OCI-LY3 (cell line): ENCODE results near the gene REELD1.

Experiments
- H2AFZ ChIP-seq: fragments of 200-600, 300-600 bp; shearing (Covaris generic); 2 replicates; pipeline ENCODE4 v1.6.0; 2014; ENCODE audit warnings: antibody characterized with exemption, low read depth, low read length
- H3K27ac ChIP-seq: fragments of 200-600, 300-600 bp; sonication (generic); 2 replicates; pipeline ENCODE4 v1.5.1; 2014; ENCODE audit warnings: mild to moderate bottlenecking, low read length, moderate library complexity, mixed read lengths
- H3K27me3 ChIP-seq: fragments of 200-600, 300-600 bp; sonication (generic); 2 replicates; pipeline ENCODE4 v1.6.1; 2014; ENCODE audit warnings: low read depth, low read length, mixed read lengths
- H3K36me3 ChIP-seq: fragments of 200-600, 300-600 bp; sonication (generic); replicated peaks from 2 replicates; pipeline ENCODE3; 2014; ENCODE audit warnings: low read depth, low read length, mixed read lengths
- H3K4me1 ChIP-seq: fragments of 300-600, 200-600 bp; sonication (generic); 2 replicates; pipeline ENCODE4 v1.6.1; 2014; ENCODE audit warnings: low read length, mixed read lengths
- H3K4me2 ChIP-seq: fragments of 200-600, 300-600 bp; sonication (generic); 2 replicates; pipeline ENCODE4 v1.6.1; 2014; ENCODE audit warnings: low read length, mixed read lengths
- H3K4me3 ChIP-seq: fragments of 300-600, 200-600 bp; sonication (generic); 2 replicates; pipeline ENCODE4 v1.5.1; 2014; ENCODE audit warnings: antibody characterized with exemption, mild to moderate bottlenecking, low read length, moderate library complexity
- H3K79me2 ChIP-seq: fragments of 300-600, 200-600 bp; shearing (Covaris generic); 2 replicates; pipeline ENCODE4 v1.6.1; 2014; ENCODE audit warnings: mild to moderate bottlenecking, low read length, mixed read lengths
- H3K9ac ChIP-seq: fragments of 300-600, 200-600 bp; shearing (Covaris generic); 2 replicates; pipeline ENCODE4 v1.6.0; 2014; ENCODE audit warnings: mild to moderate bottlenecking, low read length, moderate library complexity
- H3K9me3 ChIP-seq: fragments of 200-600, 300-600 bp; shearing (Covaris generic); 2 replicates; pipeline ENCODE4 v1.6.1; 2014; ENCODE audit warnings: low read length, mixed read lengths; ENCODE audit not compliant: insufficient read depth
- H4K20me1 ChIP-seq: fragments of 200-600, 300-600 bp; sonication (generic); 2 replicates; pipeline ENCODE4 v1.6.1; 2016; ENCODE audit warnings: low read length, mixed read lengths; ENCODE audit not compliant: insufficient read depth
- EZH2phosphoT487 ChIP-seq: fragments of 200-600 bp; shearing (Covaris generic); IDR thresholded peaks from 2 replicates; pipeline ENCODE4 v1.6.1; 2018; ENCODE audit warnings: antibody characterized with exemption, mixed run types, low read depth
- TF ChIP-seq, protein P1 (sequence below): fragments of 200-600, 300-600 bp; sonication (generic); IDR thresholded peaks from 2 replicates; pipeline ENCODE4 v1.5.1; 2014; ENCODE audit warnings: antibody characterized with exemption, low read length, low read depth

Gene REELD1

DNA sequence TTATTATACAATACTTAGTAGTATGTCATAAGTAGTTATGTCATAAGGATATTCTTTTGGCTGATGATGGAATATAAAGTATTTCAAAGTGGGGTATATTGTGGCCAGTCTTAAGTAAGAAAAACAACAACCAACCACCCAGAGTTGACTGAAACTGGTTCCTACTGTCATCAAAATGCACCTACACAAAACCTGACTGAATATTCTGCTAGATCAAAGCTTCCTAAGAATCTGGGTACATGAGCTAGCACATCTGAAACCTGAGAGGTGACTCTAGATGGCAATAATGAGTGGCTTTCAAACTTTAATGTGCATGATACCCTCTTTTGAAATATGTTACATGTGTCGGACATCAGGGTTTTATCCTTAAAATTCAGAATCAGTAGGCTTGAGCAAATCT, 60.4 kb downstream of the REELD1 start:
- Histone ChIP-seq H3K4me2 (no peak overlapping the region), H3K27ac (no peak overlapping the region), H3K36me3 (peaks cover 8% of the 10 kb centered on the region), H4K20me1 (no peaks in the 10 kb centered on the region), H2AFZ (no peak overlapping the region), H3K79me2 (no peaks in the 10 kb centered on the region), H3K27me3 (no peaks in the 10 kb centered on the region), H3K4me3 (no peak overlapping the region), H3K9me3 (no peaks in the 10 kb centered on the region), H3K4me1 (peaks cover 58% of the 10 kb centered on the region), H3K9ac (no peak overlapping the region)
- TF ChIP-seq EZH2phosphoT487, result no peak

DNA sequence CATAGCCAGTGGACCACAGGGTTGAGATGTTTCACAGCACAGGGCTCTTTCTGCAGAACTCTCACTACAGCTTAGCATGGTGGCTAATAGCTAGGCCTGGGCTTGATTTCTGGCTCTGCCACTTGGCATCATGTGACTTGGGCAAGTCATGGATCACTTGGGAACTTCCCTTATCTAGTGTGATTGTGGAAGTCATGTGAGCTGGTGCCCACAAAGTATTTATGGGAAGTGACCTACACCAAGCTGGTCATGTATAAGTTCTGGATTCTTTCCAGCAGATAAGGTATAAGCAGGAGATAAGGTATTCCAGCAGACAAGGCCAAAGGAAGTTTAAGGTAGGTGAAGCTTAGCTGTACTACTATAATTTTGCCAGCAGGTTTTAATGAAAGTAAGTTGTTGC, 61.0 kb downstream of the REELD1 start:
- no peak for TF ChIP-seq EZH2phosphoT487
- TF ChIP-seq, protein P1, sequence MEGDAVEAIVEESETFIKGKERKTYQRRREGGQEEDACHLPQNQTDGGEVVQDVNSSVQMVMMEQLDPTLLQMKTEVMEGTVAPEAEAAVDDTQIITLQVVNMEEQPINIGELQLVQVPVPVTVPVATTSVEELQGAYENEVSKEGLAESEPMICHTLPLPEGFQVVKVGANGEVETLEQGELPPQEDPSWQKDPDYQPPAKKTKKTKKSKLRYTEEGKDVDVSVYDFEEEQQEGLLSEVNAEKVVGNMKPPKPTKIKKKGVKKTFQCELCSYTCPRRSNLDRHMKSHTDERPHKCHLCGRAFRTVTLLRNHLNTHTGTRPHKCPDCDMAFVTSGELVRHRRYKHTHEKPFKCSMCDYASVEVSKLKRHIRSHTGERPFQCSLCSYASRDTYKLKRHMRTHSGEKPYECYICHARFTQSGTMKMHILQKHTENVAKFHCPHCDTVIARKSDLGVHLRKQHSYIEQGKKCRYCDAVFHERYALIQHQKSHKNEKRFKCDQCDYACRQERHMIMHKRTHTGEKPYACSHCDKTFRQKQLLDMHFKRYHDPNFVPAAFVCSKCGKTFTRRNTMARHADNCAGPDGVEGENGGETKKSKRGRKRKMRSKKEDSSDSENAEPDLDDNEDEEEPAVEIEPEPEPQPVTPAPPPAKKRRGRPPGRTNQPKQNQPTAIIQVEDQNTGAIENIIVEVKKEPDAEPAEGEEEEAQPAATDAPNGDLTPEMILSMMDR, result no peak
- Histone ChIP-seq H2AFZ (no peak overlapping the region), H3K9ac (no peak overlapping the region), H3K9me3 (no peaks in the 10 kb centered on the region), H3K36me3 (peaks cover 8% of the 10 kb centered on the region), H3K27ac (no peak overlapping the region), H3K4me2 (no peak overlapping the region), H4K20me1 (no peaks in the 10 kb centered on the region), H3K79me2 (no peaks in the 10 kb centered on the region), H3K4me3 (no peak overlapping the region), H3K4me1 (peaks cover 52% of the 10 kb centered on the region), H3K27me3 (no peaks in the 10 kb centered on the region)

DNA sequence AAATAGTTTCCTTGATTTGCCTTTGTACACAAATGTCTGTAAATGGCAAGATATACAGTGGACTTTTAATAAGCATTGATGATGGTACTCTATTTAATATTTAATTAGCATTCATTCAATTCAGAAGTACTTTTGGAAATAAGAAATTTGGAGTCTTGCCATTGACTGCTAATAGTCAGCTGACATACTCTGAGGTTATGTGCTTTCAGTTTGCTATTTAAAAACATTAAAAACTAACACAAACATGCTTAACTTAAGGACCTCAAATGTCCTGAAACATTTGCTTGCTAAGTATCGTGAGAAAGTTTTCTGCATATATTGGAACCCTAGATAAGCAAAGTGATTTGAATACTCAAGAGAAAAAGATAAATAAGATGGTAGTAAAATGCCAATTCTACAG, 64.6 kb downstream of the REELD1 start:
- Histone ChIP-seq H3K4me1 (peaks cover 17% of the 10 kb centered on the region), H3K27me3 (no peaks in the 10 kb centered on the region), H4K20me1 (no peaks in the 10 kb centered on the region), H3K79me2 (no peaks in the 10 kb centered on the region), H2AFZ (no peak overlapping the region), H3K9ac (no peak overlapping the region), H3K4me3 (no peak overlapping the region), H3K4me2 (no peak overlapping the region), H3K27ac (no peak overlapping the region), H3K9me3 (no peaks in the 10 kb centered on the region), H3K36me3 (no peaks in the 10 kb centered on the region)
- TF ChIP-seq, protein P1, result no peak
- no peak for TF ChIP-seq EZH2phosphoT487
